ENCODE results near the gene ACD.

ACD gene

DNA sequence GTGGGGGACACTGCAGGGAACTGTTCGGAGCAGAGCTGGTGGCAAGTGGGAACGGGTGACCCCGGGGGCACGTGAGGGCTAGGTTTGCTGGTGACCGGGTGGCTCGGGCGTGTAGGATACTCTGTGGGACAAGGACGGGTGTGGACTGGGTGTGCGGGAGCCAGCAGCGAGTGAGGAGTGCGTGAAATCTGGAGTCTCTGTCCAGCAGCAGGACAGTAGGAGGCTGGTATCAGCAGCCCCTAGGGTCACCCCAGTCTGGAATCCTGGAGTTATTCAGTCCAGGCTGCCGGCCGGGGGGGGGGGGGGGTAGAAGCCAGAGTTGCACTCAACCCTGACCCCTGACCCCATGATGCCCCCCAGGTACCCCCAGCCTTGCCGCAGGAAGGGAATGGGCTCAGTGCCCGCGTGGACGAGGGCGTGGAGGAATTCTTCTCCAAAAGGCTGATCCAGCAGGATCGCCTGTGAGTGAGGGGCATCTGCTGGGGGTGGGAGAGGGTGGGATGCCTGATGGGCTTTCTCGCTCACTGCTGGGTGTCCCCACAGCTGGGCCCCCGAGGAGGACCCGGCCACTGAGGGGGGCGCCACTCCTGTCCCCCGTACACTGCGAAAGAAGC is 6.2 kb downstream of the ACD start:
- TF ChIP-seq, protein P1, sequence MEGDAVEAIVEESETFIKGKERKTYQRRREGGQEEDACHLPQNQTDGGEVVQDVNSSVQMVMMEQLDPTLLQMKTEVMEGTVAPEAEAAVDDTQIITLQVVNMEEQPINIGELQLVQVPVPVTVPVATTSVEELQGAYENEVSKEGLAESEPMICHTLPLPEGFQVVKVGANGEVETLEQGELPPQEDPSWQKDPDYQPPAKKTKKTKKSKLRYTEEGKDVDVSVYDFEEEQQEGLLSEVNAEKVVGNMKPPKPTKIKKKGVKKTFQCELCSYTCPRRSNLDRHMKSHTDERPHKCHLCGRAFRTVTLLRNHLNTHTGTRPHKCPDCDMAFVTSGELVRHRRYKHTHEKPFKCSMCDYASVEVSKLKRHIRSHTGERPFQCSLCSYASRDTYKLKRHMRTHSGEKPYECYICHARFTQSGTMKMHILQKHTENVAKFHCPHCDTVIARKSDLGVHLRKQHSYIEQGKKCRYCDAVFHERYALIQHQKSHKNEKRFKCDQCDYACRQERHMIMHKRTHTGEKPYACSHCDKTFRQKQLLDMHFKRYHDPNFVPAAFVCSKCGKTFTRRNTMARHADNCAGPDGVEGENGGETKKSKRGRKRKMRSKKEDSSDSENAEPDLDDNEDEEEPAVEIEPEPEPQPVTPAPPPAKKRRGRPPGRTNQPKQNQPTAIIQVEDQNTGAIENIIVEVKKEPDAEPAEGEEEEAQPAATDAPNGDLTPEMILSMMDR (conservative IDR thresholded peaks at IDR 0.05) = no peak

DNA sequence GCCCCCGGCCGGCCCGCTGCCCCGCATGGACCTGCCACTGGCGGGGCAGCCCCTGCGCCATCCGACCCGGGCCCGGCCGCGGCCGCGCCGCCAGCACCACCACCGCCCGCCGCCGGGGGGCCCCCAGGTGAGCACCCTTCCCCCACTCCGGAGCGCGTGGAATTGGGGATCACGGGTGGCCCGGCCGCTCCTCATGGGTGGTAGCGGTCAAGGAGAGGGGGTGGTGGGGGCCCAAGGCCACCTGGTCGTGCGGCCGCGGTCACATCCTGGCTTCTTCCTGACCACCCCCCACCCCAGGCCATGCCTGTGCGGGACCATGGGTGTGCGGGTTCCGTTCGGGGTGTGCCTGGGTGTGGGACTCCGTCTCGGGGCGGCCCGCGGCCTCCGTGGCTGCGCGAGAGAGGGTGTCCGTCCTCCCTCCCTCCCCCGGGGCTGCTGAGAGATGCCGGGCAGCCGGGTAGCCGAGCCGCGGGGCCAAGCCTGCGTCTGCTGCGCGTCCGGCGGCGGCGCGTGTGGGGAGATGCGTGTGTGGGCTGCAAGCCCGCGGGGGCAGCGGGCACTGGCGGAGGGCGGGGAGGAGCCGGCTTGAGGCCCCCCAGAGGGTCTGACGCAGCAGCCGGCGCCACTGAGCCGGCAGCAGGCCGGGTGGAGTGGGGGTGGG is 6.8 kb downstream of the ACD start:
- TF ChIP-seq, protein P1 (conservative IDR thresholded peaks at IDR 0.05) = peak; percentile 57
- H3K27ac ChIP-seq = peak overlapping the region; percentile 73

More for the DNA sequence above, 6.2 kb downstream of the ACD start:
- peak overlapping the region; percentile 73; the same call in 1 of the 2 replicates for H3K27ac ChIP-seq

DNA sequence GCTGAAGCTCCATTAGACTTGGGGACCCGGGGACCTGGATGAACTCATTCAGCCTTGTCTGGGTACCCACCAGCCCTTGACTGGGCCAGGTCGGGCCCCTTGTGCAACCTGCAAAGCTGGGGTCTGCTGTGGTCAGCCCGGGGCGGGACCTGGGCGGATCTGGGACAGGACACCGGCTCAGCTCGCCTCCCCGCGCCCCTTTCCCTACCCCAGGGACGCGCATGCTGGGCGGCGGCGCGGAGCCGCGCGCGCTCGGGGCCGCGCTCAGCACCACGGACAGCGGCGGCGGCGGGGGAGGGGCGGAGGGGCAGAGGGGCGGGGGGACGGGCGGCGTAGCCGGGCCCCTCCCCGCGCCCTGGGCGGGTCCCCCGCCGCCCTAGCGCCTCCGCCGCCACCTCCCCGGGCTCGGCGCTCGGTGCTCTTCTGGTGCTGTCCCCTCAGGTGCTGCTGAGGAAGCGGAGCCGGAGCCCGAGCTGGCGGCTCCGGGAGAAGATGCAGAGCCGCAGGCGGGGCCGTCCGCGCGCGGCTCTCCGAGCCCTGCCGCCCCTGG is 7.4 kb downstream of the ACD start:
- H3K27ac ChIP-seq = peak overlapping the region; percentile 73
- TF ChIP-seq, protein P1 (conservative IDR thresholded peaks at IDR 0.05) = no peak

DNA sequence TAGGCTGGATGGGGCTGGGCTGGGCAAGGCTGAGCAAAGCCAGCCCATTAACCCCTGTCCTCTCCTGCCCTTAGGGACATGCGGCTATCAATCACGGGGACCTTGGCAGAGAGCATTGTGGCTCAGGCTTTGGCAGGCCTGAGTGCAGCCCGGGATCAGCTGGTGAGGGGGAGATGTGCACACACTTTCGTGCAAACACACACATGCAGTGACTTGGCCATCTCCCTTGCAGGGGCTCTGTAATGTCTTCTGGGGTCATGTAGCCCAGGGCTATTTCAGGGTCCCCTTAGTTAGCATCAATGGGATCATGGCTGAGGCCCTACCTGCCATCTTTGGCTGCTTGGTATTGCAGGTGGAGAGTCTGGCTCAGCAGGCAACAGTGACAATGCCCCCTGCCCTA is 8.2 kb downstream of the ACD start:
- TF ChIP-seq, protein P1 (conservative IDR thresholded peaks at IDR 0.05) = no peak
- H3K27ac ChIP-seq = no peak overlapping the region

DNA sequence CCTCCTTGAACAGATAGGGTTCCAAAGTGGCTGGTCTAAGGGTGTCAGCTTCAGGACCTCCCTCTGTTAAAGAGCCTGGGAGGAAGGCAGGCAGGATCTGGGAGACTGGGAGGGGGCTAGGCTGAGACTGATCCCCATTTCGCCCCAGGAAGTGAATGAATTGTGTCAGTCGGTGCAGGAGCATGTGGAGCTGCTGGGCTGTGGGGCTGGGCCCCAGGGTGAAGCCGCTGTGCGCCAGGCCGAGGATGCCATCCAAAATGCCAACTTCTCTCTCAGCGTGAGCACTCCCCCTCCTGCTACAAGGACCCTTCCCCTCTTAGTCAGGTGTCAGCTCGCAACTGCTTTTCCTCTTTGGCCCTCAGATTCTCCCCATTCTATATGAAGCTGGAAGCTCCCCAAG is 9.0 kb downstream of the ACD start:
- no peak overlapping the region for H3K27ac ChIP-seq
- TF ChIP-seq, protein P1 (conservative IDR thresholded peaks at IDR 0.05) = no peak

DNA sequence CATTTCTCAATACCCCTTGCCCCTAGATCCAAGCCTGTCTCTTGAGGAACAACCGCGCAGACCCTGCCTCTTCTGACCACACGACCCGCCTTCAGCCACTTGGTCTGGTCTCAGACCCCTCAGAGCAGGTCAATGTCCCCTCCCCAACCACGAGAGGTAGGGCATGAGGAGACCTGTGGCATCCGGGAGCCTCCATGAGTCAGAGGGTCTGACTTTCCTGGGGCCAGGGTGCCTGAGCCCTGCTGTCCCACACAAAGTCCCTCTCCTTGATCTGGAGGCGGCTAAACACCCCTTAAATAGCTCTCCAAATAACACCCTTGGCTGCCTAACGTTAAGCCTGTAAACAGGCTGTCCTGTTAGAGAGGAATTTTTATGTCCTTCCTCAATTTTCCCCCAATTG is 10.0 kb downstream of the ACD start:
- TF ChIP-seq, protein P1 (conservative IDR thresholded peaks at IDR 0.05) = no peak

DNA sequence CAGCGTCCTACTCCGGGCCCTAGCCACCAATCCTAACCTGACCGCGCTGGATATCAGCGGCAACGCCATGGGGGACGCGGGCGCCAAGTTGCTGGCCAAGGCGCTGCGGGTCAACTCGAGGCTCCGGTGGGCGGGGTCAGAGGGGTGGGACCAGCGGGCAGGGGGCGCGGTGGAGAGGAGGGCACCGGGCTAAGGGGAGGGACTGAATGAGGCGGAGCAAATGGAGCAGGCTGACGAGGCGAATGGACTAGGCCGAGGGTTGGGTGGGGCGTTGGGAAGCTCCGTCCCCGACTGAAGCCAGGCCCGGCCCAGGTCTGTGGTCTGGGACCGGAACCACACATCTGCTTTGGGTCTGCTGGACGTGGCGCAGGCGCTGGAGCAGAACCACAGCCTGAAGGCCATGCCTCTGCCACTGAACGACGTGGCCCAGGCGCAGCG is 10.5 kb downstream of the ACD start:
- H3K27ac ChIP-seq = no peak overlapping the region
- TF ChIP-seq, protein P1 (conservative IDR thresholded peaks at IDR 0.05) = no peak

More for the DNA sequence above, 10.0 kb downstream of the ACD start:
- H3K27ac ChIP-seq = no peak overlapping the region

Measured in VCaP (cell line).